ENCODE results near the gene NIF3L1.
"Not testable (repeated sequence)": the region's sequence is repeated elsewhere in the genome, so short reads cannot be mapped to it uniquely, and the experiment has no call there.

The NIF3L1 gene

DNA sequence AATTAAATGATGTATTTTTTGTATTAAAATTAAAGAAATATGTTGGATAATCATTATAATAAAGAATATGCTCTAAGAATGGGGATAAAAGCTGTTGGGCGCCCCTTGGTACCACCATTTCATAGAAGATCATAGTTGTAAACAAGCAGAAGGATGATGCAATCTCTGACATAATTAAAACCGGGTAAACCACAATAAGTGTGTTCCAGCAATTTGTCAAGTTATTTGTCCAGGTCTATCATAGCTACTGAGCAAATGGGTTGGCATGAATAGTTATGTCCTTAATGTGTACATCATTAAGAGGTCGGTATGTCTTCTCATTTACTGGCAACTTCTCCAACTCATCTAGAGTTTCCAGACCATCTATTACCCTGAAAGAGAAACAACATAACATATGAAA lies 18.0 kb upstream of the NIF3L1 start:
- in situ Hi-C loops (cut with HindIII; ENCODE audit: low sequenced_read_pairs), result no loop called here

DNA sequence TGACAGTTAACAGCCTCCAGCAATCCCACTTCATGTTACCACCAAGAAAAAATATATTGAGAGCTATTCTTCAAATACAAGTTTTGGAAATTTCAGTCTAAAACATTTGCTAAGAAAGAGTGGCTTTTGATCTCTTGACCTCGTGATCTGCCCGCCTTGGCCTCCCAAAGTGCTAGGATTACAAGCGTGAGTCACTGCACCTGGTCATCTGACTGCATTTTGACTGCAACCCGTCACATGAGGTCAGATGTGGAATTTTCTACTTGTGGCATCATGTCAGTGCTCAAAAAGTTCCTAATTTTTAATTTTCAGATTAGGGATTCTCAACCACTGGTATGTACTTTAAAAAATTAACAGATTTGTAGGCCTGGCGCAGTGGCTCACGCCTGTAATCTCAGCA lies 15.6 kb upstream of the NIF3L1 start:
- in situ Hi-C loops (cut with HindIII; ENCODE audit: low sequenced_read_pairs), result no loop called here

DNA sequence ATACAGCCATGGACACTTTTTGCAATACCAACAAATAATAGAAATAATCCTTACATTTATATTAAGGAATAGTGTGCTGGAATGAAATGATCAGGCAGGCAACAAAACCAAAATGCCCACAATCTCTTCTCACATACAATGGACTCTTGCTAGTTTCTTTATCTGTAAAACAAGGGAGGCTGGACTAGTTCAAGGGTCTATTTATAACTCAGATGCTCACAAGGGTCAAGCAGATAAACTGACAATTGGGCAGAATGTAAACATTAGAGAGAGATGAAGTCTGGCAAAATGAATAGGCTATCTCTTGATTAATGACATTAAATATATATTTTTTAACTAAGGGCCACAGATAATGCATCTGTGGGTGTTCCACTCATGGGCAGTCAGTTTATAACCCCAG lies 11.7 kb upstream of the NIF3L1 start:
- in situ Hi-C loops (cut with HindIII; ENCODE audit: low sequenced_read_pairs), result no loop called here

DNA sequence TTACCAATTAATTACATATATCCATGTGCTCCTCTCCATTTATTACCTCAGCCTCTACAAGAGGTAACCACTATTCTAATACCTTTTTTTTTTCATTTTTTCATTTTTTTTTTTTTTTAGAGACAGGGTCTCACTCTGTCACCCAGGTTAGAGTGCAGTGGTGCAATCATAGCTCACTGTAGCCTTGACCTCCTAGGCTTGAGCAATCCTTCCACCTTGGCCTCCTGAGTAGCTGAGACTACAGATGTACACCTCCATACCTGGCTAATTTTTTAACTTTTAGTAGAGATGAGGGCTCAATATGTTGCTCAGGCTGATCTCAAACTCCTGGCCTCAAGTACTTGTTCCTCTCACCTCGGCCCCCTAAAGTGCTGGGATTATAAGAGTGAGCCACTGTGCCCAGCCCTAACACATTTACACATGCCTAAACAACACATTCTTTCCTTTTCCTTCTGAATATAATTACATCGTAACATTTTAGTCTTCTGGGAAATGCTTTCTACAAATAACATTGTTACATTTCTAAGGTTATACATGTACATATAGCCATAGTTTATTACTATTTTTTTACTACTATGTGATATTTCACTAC lies 10.8 kb upstream of the NIF3L1 start:
- in situ Hi-C loops (cut with HindIII; ENCODE audit: low sequenced_read_pairs), result no loop called here

DNA sequence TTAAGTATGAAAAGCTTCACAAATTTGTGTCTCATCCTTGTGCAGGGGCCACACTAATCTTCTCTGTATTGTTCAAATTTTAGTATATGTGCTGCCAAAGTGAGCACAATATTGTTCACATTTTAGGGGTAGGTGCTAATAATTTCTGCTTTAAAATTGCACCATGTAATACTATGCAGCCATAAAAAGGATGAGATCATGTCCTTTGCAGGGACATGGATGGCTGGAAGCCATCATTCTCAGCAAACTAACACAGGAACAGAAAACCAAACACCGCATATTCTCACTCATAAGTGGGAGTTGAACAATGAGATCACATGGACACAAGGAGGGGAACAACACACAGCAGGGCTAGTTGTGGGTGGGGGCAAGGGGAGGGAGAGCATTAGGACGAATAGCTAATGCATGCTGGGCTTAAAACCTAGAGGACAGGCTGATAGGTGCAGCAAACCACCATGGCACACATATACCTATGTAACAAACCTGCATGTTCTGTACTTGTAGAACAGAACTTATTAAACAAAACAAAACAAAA lies 7.4 kb upstream of the NIF3L1 start:
- in situ Hi-C loops (cut with HindIII; ENCODE audit: low sequenced_read_pairs), result not testable (repeated sequence)

DNA sequence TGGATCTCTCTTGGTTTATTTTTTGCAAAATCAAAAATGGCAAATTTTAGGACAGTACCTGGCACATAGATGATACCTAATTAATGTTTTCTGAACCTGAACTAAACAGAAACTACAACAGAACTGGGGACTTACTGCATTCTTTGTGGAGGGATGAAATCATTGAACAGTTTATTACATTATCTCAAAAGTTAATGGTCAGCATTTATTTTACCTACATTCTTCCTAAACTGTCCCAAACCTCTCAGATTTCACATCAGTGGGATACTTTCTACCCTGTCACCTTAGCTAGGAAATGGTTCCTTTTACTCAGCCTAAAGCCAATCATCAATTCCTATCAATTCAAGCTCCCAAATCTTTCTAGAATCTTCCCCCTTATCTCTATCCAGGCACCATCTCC lies 10.3 kb downstream of the NIF3L1 start:
- in situ Hi-C loops (cut with HindIII; ENCODE audit: low sequenced_read_pairs), result no loop called here

DNA sequence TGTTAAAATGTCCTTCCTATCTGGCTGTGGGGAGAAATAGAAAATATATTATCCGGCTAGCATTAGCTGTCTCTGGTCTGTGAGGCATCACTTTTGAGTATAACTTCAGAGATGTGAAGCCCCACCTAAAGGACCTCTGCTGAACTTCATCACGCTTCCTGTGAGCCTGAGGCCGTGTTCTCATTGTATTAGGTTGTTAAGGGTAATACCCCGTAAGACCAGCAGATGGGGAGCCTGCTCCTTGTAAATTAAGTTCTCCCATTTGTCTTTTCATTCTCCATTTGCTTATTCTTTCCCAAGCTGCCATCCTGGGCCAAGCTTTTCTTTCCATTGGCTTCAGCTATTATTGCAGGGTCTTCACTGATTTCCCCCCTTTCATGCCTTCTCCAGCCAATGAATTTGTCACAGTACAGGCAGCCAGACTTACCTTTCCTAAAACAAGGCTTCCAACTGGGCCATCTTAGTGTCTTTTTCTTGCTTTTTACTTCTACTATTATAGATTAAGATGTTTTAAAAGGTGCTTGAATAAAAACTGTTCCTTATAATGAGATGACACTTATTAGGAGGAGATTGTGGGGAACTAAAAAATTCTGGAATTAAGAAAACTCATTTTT lies 12.4 kb downstream of the NIF3L1 start:
- in situ Hi-C loops (cut with HindIII; ENCODE audit: low sequenced_read_pairs), result loop anchor here (25.0 kb wide), 1 partner anchor 286 kb away; the partner anchor contains the start of gene CASP10

DNA sequence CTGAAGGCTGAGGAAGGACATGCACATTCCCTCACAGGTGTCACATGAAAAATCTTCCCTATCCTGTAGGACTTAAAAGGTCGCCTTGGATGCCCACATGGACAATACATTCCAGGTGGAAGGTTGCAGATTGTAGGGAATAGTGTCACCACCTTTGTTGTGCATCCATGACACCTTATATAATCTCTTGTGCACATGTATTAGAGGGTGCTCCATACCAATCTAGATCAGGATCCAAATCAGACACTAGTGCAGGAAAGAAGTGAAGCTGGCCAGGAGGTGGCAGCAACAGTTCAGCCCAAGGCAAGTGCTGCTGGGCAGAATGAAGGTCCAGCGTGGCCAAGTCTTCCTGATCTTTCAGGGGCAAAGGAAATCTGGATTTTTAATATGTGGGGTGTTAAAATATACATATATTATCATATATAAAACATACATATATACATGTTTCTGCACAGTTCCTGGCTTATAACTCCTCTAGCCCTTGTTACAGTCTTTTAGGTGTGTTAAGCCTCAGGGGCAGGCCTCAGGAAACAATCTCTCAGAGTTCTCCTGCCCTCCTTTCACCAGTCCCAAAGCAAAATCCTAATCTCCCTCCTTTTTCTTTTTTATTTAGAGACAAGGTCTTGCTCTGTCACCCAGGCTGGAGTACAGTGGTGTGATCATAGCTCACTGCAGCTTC lies 16.6 kb downstream of the NIF3L1 start:
- in situ Hi-C loops (cut with HindIII; ENCODE audit: low sequenced_read_pairs), result loop anchor here (25.0 kb wide), 1 partner anchor 282 kb away; the partner anchor contains the start of gene CASP10

GRCh38 chr2:200909958-200910357 lies 20.8 kb downstream of the NIF3L1 start:
- in situ Hi-C loops (cut with HindIII; ENCODE audit: low sequenced_read_pairs), result loop anchor here (10.0 to 25.0 kb wide), 2 partner anchors 277 to 455 kb away; partner anchors contain the start of gene CASP10

DNA sequence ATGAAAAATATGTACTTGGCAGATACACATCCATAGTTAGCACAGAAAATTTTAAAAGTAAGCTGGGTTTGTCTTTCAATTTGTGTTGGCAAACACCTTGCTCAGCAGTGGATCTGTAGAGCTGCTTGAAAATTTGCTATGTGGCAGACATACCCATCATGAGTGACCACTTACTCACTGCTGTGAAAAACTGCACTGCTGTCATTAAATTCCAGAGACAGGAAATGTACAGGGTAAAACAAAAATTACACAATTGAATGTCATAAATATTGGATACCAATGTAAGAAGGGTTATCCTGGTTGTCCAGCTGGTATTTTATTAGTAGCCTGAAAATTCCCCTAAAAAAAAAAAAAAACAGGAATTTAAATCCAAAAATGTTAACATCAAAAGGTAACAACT lies 24.5 kb downstream of the NIF3L1 start:
- in situ Hi-C loops (cut with HindIII; ENCODE audit: low sequenced_read_pairs), result loop anchor here (10.0 to 25.0 kb wide), 2 partner anchors 274 to 451 kb away; partner anchors contain the start of gene CASP10

- in situ Hi-C loops (cut with HindIII; ENCODE audit: low sequenced_read_pairs), result loop anchor here (25.0 kb wide), 1 partner anchor 265 kb away; the partner anchor contains the start of gene CASP10
Measured at GRCh38 chr2:200922439-200922838, 33.3 kb downstream of the NIF3L1 start.

DNA sequence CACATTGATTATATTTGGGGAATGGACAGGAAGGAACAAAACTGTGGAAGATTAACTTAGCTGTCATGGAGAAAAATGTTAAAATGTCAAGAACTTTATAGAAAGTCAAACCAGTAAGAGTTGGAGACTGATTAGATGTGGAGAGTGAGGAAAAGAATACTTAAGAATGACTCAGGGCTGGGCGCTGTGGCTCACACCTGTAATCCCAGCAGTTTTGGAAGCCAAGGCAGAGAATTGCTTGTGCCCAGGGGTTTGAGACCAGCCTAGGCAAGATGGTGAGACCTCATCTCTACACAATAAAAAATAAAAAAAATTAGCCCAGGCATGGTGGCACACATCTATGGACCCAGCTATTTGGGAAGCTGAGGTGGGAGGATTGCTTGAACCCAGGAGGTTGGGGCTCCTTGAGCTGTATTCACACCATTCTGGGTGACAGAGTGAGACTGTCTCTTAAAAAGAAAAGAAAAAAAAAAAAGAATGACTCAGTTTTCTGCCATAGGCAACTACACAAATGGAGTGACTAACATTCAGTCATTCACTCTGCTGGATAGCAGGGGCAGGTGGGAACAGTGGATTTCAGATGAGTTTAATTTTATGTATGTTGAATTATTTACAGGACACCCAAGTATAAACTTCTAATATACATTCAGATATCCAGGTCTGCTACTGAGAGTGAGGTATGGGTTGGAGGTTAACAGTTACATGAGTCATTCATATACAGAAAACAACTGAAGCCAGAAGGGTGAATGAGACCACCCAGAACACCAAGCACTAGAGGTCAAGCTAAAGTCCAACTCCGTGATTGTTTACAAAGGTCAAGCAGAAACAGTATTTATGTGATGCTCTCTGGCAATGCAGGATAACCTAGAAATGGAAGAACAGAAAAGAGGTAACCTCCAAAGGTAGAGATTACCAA lies 40.4 kb downstream of the NIF3L1 start:
- in situ Hi-C loops (cut with HindIII; ENCODE audit: low sequenced_read_pairs), result no loop called here

GRCh38 chr2:200930947-200931626 lies 41.9 kb downstream of the NIF3L1 start:
- in situ Hi-C loops (cut with HindIII; ENCODE audit: low sequenced_read_pairs), result no loop called here

DNA sequence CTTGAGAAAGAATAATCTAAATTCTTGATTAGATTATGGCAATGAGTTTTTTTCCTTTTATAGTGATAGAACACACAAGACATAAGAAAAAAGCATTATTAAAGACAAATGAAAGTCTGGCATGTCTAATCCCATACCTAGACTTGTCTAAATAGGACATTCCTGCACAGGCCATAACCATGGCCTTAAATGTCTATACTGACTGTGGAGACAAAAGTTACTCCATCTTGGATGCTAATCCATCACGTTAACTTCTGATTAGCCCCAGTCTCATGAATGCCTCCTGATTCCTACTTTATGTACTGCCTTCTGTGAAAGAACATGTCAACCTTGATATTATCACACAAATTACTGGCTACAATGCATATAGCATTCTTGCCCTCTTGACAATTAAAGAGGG lies 50.7 kb downstream of the NIF3L1 start:
- in situ Hi-C loops (cut with HindIII; ENCODE audit: low sequenced_read_pairs), result no loop called here

DNA sequence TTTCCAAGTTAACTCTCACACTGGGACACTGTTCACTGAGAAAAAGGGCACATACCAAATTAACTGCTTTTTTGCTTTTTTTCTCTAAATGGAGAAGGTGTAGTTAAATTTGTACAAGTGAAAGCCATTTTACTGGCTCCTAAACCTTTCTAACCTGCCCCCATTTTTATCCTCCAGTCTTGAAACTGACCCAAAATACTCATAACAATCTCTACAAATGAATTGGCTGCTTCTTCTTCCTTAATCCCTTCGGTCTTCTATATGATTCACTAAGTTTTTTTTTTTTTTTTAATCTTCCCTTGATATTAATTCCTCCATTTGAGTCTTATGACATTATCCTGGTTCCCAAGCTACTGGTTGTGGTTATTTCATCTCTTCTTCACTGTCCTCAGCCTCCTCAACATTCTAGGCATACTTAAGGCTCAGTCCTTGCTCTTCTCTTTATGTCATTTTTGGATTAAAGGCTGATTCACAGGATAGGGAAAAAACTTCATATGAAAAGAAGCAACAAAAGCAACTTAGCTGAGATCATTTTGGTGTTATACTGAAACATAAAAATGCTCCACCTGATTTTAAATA lies 54.4 kb downstream of the NIF3L1 start:
- in situ Hi-C loops (cut with HindIII; ENCODE audit: low sequenced_read_pairs), result no loop called here

DNA sequence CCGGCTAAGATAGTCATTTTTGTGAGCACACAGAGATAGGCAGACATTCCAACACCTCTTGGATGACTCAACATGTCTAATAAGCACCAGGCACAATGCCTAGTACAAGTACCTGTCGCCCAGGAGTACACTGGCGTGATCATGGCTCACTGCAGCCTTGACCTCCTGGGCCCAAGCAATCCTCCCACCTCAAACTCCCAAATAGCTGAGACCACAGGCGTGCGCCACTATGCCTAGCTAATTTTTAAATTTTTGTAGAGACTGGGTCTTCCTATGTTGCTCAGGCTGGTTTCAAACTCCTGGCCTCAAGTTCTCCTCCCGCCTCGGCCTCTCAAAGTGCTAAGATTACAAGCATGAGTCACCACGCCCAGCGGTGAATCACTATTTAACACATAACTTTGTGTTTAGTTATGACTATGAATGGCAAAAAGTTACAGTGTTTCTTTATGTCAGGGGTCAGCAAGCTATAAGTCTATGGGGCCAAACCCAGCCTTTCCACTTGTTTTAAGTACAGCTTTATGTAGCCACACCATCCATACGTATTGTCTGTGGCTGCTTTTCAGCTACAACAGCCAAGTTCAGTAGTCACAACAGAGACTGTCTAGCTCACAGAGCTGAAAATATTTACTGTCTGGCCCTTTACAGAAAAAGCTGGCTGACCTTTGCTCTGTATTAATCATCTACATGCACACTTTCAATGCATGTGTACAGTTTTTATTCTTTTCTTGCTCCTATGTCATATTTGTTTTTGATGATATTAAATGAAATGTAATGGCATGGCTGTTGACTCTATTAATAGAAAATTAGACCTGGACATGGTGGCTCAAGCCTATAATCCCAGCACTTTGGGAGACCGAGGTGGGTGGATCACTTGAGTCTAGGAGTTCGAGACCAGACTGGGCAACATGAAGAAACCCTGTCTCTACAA lies 55.6 kb downstream of the NIF3L1 start:
- in situ Hi-C loops (cut with HindIII; ENCODE audit: low sequenced_read_pairs), result no loop called here

DNA sequence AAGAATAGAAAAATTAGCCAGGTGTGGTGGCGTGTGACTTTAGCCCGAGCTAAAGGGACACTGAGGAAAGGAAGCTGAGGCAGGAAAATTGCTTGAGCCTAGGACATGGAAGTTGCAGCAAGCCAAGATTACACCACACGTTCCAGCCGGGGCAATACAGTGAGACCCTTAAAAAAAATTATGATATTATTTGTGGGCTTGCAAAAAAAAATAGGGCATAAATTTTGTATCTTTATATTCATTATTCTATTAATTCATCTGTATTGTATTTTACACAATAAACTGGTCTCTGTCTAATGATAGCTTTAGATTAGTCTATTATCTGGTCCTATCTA lies 56.2 kb downstream of the NIF3L1 start:
- in situ Hi-C loops (cut with HindIII; ENCODE audit: low sequenced_read_pairs), result no loop called here

GRCh38 chr2:200950378-200950777 lies 61.2 kb downstream of the NIF3L1 start:
- in situ Hi-C loops (cut with HindIII; ENCODE audit: low sequenced_read_pairs), result no loop called here
